ENCODE data around the gene DNAAF8.

- TF ChIP-seq SUZ12 (IDR thresholded peaks at IDR 0.05; ENCODE audit: extremely low read depth, insufficient read depth, insufficient read length) (no peak), YY1 (IDR thresholded peaks at IDR 0.05; ENCODE audit: insufficient read depth, insufficient read length) (no peak), ZNF274 (IDR thresholded peaks at IDR 0.05; ENCODE audit: low read depth, low read length) (no peak)
These were observed 24.9 kb upstream of the DNAAF8 start for GRCh38 chr16:4709481-4709880.
